ENCODE results near the gene CD34.

The CD34 gene

DNA sequence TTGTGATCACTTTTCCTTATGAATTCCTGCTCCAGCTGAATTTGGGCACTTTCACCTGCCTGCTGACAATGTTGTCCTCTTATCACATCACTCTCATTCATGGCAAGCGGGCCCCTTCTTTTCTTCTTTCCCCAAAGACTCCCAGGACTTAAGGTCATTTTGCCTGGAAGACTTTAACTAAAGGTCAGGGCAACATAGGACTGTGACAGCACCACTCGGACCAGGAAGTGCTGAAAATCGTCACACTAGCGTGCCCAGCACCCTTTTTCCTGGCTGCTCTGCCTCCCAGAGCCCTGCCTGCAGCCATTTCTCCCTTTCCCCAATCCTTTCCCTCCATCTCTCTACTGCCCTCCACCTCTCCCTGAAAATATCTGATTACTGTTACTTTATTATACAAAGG lies 35.4 kb downstream of the CD34 start:
- no peak for DNase-seq (ENCODE audit: low read depth in 3 of 3)

DNA sequence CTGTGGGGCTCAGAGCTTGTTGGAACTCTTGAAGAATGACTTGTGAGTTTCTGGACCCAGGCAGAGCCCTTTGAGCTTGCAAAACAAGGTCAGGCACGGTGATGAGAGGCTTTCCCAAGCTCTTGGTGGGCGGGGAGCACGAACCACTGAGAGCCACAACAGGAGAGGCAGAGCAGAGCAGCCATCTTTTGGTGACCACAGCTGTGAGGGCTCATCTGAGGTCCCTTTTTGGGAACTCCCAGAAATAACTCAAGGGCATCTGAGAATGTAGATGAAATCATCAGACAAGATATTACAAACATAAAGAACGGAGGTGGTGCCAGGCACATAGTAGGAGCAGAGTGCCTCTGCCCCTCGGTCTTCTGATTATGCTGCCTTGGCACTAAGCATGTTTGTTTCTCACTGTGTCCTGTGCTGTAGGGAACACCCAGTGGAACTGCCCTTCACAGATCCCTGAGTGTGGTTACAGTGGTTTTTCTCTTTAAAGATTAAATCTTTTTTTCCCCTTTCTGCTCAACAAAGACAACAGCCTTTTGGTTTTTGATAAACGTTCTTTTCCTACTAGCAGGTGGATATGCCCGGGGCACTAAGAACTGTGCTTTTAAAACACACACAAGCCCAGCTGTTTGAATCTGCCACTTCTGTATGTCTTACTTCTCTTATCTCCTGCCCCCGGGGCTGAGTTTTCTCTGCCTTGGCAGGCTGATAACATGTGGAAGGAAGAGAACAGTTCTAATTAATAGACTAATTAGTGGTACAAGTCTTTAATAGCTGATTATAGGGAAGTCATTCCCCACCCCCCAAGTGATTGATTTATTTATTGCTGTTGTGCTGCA lies 37.7 kb downstream of the CD34 start:
- no peak for DNase-seq (ENCODE audit: low read depth in 3 of 3)

DNA sequence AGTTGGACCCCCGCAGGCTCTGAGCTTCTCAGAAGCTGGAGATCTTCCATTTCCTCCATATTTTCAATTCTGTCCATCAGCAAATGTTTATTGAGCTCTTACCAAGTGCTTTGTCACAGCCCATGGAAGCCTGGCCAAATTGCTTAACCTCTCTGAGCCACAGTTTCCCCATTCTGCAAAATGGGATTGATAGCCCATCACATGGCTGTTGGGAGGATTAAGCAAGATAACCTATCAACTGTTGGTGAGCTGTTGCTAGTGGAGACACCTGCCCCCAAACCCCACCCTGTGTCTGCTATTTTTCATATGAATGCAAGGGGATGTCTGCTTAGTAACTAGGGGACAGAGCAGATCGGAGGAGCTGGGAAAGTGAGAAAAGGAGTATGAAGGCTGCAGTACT lies 38.3 kb downstream of the CD34 start:
- DNase-seq (ENCODE audit: low read depth in 3 of 3), result no peak

DNA sequence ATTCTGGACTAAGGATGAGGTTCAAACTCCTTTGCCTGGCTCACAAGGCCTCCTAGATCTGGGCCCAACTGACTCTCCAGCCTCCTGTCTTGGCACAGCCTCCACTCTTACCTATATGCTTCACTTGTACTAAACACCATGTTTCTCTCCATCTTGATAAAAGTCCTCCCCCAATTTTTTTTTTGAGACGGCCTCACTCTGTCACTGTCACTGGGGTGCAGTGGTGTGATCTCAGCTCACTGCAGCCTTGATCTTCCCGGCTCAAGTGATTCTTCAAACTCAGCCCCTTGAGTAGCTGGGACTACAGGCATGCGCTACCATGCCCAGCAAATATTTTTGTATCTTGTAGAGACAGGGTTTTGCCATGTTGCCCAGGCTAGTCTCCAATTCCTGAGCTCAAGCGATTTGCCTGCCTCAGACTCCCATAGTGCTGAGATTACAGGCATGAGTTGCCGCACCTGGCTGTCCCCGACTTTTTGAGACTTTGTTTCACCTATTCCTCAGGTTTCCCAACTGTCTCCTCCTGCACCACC lies 39.7 kb downstream of the CD34 start:
- no peak for DNase-seq (ENCODE audit: low read depth in 3 of 3)

DNA sequence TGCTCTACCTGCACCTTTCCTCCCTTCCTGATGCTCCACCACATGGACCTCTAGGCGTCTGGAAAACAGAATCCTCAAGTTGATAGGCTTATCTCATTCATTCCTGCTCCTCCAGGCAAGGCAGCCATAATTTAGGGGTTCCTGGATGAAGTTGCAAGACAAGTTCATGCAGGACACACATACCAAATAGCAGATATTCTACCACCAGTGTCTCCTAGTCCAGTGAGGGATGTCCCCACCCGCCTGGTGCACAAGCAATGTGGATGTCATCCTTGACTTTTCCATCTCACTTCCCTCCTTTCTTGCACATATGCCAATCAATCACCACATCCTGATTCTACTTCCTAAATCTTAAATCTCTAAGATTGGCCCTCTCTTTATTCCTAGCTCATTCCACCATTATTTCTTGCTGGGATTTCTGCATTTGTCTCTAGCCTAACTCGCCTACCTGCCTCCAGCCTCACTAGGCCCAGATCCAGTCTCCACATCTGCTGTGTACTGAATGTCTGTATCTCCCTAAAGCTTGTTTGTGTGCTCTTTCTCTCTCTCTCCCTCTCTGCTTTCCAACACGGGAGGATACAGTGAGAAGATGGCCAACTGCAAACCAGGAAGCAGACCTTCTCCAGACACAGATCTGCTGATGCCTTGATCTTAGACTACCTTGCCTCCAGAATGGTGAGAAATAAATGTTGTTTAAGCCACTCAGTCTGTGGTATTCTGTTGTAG lies 40.5 kb downstream of the CD34 start:
- DNase-seq (ENCODE audit: low read depth in 3 of 3), result no peak

DNA sequence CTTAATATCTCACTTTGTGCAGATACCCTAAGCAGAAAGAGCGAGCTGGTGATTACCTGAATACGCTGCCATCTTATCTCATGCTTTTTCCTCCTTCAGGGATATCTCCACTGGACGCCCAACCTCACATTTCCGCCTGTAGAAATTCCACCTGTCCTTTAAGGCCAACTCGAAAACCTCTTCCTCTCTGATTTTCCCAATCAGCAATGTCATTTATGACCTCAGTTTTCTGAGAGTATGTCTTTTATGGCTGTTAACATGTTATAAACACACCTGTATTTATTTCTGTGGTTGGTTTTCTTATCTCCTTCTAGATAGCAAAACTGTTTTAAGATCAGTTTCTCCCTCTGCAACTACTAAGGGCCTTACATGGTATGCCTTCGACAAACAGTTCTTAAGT lies 41.1 kb downstream of the CD34 start:
- DNase-seq (ENCODE audit: low read depth in 3 of 3), result no peak

DNA sequence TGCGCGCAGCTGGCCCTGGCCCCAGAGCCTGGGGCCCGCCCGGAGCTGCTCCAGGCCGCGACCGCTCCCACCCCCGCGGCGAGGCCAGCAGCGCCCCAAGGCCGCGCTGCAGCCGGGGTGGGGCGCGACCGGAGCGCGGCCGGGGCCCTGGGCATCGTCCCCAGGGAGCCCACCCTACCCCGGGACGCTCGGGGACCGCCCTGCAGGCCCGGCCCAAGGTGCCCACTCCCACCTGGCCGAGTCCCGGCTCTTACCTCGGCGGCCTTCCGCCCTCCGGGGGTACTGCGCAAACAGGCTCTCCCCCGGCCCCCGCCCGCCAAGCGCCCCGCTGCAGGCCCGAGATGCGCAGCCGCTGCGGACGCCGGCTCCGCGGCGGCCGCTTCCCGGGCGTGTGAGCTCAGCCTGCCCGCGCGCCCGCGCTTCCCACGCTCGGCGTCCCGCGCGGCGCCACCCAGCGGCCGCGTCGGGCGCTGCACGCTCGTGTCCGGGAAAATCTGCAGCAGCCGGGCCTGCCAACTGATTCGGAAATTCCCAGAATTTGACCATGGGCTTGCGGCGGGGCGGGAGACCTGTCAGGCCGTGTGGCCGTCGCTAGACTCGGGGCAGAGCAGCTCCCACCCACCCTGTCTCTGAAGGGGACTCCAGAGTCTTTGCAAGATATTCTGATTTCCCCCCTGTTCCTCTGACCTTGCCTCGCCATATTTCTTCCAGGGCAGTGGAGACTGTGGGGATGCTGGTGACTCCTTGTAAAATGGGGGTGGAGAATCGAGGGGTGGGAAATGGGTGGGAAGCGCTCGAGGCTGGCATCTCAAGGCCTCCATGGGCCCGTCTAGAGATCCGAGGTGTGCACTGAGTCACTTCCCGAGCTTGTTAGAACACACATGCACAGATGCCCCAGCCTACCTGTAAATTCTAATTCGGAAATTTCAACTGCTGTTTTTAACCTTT lies 41.9 kb downstream of the CD34 start:
- DNase-seq (ENCODE audit: low read depth in 3 of 3), result peak; percentile 37 to 58 (median 53)

DNA sequence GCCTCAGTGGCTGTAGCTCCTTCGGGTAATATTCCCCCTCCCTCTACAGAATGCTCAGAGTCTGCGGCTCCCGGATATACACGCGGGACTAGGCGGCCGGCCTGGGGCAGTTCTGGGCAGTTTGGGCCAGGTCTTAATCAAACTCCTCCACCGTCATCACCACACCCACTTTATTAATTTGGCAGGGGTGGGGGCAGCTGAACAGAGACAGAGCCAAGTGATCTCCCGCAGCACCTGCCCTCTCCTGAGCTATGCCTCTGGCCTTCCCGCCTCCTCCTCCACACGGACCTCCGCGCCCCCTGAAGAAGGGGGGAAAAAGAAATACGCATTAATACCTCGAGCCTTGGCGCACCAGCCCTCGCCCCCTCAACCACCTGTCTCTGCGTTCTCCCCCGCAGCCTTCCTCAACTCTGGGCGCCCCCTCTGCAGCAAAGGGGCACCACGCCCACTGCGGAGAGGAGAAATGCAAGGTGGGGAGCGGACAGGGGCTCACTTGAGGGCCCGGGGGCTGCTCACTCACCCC lies 42.6 kb downstream of the CD34 start:
- DNase-seq (ENCODE audit: low read depth in 3 of 3), result no peak

DNA sequence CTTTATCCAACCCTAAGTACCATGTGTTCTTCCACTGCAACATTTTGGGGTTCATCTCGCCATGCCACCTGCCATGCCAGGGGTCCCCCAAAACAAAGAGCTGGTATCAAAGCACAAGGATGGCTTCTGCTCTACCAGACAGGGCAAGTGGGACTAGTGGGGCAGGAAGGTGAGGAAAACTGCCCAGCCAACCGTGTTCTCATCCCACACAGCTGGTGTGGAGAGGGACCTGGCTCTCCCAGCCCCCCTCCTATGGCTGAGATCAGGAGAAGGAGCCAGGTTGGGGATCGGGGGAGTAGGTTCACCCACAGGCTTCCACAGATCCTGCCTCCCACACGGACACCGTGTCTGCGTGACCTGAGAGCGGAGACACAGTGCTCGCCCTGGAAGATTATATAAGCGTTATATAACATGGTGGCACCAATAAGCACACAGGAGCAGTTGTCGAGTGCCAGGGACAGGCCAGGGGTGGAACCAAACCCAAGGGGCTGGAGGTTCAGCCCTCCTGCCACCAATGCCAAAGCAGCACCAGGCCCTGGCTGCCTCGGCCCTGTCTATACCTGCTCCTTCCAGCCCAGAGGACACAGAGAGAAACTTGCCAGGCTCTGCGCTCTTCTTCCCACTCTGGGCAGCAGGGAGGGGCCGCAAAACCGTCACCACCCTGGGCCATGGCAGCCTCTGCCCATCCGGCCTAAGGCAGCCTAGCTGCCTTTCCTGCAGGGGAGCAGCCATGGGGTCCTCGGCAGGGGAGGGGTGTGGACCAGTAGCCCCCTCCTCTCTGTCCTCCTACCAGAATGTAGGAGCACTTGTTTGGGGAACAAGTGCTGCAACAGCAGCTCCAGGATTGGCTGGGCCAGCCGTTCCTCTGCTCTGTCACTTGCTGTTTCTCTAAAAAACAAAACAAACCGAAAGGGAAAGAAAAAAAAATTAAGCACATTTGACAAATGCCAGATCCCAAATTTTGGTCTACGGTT lies 43.5 kb downstream of the CD34 start:
- DNase-seq (ENCODE audit: low read depth in 3 of 3), result no peak

DNA sequence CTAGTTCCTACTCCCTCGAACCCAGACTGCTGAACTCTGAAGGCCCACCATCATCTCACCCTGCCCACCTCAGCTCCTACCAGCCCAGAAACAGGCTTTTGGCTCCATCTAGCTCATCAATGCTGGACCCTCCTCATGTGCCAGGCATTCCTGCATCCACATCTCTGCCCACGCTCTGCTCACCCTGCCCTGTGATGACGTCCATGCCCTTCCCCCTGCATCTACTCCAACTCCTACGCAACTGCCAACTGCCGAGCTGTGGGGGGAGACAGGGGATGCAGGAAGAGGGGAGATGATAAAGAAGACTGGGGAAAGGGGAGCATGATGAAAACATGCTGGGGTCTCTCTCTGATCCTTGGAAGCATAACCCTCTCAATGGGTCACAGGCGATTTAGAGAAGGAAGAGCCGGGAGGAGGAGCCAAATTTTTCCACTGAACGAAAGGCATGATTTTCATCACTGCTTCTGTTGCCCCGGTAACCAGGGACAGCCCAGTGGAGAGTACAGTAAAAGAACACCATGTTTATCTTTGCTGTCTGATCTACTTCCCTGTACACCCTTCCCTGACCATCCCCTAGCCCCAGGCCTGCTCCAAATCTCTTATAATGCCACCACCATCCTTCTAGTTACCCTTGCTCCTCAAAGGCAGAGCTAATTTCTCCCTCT lies 44.3 kb downstream of the CD34 start:
- no peak for DNase-seq (ENCODE audit: low read depth in 3 of 3)

DNA sequence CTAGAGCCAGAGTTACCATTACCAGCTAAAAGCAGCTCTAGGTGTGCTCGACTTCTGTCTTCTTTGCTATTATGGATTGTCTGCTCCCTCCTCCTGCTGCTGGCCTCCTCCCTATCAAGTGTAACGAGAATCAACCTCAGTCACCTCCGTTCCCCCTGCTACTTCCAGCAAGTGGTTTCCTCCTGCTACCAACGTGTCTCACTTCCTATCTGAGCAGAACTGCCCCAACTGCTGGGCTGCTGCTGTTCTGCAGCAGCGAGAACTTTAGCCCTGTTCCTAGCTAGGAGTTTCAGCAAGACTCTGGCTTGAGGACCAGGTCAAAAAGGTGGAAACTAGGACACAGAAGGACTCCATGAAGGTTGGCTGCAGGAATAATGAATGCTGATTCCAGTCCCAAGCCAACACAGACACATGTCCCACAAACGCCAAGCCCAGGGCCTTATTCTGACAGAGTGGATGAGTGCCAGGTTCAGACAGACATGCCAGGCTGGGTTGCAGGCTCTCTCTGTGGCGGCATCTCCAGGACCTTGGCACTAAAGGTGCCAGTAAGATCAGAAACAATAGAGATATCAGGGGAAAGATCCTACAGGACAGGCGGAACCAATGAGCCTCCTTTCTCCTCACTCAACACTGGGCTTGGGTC lies 46.9 kb downstream of the CD34 start:
- no peak for DNase-seq (ENCODE audit: low read depth in 3 of 3)

DNA sequence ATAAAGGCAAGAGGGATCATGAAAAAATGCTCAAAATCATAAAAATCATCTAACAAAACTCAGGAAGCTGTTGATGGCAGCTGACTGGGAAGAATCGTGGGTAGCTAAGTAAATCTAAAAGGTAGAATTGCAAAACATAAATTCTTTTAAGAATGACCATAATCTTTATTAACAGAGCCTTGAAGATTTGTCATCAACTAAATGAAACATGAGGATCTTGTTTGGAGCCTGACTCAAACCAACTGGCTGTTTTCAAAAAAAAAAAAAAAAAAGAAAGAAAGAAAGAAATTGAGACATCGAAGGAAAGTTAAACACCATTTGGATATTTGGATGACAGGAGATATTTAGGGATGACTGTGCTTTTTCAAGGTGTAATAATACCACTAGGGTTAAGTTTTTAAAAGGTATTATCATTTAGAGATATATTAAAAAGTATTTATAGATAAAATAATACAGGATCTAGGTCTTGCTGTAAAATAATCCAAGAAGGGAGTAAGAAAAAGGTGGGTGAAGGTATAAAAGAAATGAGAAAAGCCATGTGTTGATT lies 48.6 kb downstream of the CD34 start:
- no peak for DNase-seq (ENCODE audit: low read depth in 3 of 3)

DNA sequence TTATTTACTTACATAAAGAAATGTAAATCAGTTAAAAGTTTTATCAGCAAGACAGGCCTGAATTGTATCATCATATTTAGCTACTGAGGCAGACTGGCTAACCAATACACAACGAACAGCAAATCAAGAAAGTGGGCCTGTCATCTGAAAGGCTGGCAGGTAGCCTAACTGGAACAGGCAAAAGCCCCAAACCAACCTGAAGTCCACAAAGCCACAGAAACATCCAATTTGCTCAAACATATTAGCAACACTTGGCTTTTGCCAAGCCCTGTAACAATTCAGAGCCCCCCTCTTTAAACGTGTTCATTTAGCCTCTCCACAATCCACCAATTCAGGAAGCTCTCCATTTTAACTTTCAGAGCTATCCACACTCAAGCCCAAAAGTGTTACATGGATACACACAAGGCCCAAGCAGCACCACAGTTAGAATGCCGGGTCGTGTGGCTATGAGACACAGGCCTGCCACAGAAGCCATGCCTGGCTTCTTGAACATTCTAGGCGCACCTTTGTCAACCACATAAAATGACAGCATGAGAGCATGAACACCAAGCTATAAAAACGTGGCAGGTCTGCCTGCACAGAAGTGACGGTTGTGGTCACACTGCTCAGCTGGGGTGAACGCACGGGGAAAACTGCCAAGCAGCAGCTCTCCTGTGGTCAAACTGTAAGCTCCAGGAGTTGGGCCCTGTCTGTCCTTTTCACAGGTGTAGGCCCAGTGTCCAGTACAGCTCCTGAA lies 49.3 kb downstream of the CD34 start:
- DNase-seq (ENCODE audit: low read depth in 3 of 3), result no peak

DNA sequence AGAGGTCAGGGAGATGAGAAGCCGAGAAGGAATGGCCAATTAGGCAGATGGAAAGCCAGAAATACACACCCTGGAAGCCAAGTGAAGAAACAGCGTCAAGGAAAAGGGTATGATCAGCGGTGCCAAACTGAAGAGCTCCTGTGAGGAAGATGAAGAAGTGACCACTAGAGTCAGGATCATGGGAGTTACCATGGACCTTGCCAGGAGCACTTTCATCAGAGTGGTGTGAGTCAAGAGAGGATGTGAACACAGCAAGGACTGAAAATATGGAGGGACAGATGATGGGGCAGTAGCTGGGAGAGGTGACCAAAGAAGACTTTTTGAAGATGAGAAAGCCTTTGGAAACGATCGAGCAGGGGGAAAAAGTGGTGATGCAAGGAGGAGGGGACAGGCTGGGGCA lies 50.4 kb downstream of the CD34 start:
- no peak for DNase-seq (ENCODE audit: low read depth in 3 of 3)

DNA sequence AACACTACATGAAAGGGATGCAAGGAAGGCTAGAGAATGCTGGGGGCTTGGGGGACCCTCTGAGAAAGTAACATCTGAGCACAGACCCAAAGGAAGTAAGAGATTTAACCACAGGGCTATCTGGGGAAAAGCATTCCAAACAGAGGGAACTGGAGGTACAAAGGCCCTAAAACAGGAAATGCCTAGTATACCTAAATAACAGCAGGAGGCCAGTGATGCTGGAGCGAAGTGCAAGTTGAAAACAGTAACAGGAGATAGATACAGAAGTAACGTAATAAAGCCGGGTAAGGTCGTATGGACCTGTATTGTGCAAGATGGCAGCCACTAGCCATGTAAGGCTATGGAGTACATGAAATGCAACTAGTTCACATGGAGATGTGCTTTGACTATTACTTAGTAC lies 52.1 kb downstream of the CD34 start:
- DNase-seq (ENCODE audit: low read depth in 3 of 3), result no peak

DNA sequence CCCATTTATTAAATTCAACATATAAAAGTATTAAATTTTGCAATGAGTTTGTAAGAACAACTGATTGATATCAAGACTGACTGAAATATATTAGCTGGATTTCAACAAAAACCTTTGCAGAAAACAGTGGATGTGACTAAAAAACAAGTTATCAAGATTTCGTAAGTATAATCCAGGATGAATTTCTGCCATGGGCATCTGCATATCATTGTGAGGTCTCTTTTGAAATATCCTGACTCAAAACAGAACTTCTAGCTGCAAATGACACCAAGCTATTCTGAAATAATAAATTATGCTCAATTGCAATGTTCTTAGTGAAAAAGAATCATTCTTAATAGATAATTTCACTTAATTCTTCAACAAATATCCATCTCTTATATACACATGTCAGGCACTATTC lies 52.6 kb downstream of the CD34 start:
- DNase-seq (ENCODE audit: low read depth in 3 of 3), result no peak

DNA sequence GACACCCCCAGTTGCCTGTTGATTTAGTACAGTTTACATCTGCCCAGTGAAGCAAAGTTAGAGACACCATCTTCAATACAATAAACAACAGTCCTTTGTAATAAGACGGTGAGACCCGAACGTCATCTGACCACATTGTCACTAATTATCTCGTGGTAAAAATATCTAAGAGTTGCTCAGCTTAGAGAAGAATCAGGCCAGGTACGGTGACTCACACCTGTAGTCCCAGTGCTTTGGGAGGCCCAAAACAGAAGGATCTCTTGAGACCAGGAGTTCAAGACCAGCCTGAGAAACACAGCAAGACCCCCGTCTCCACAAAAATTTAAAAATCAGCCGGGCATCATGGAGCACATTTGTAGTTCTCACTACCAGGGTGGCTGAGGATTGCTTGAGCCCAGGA lies 53.5 kb downstream of the CD34 start:
- DNase-seq (ENCODE audit: low read depth in 3 of 3), result no peak

DNA sequence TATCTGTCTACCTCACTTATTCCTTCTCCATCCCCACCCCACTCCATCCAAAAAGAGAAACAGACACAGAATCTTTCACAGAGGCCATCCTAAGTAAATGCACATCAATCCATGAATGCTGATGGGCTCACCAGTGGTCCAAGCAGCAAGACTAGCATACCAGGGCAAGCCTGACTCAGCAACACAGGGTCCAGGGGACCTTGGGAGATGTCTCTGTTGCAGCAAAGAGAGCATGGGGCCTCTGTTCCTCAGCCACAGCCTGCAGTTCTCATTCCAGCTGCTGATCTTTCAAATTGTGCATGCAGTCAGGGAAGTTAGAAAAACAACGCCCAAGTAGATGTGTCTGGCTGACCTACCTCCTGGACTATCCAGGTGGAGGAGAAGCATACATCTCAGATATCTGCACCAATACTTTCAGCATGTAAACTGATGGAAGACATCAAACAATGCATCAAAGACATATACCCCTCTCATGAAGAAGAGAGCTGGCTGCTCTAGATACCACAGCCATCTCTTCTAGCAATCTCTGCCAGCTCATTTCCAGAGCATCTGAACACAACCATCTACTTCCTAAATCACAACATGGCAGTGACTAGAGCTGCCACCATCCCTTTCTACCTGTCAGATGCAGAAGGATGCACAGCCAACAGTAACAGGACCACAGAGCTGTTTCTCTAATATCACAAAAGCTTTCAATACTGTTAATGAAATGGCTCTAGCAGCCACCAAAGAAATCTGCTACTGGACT lies 54.5 kb downstream of the CD34 start:
- DNase-seq (ENCODE audit: low read depth in 3 of 3), result no peak
